Measurements from ENCODE around the gene DPP7.

DNA sequence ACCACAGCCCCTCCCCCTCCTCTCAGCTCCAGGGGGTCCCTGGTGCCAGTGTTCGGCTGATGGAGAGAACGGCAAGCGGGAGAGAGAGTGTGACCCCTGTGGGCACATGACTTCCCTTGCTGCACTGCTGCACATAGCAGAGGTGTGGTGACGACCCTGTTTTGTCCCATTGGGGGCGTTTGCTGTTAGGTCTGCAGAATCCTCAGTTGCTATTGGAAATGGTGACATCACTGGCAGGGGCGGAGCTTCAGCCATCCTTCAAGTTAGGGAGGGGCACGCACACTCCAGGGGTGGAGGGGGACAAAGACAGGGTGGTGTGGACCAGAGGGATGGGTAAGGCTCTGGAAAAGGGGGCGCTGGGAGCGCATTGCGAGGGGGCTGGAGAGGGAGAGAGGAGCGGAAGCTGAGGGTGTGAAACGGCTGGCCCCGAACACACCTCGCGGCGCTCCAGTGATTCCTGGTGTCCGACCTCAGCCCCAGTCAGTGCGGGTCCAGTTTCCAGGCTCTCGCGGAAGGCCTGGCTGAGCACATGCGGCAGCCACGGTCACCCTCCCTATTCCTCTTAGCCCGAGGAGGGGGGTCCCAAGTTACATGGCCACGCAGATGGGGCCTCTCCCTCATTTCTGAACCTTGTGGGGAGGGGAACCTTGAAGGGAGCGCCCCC, 23.7 kb upstream of the DPP7 start:
- TF ChIP-seq, protein P1, sequence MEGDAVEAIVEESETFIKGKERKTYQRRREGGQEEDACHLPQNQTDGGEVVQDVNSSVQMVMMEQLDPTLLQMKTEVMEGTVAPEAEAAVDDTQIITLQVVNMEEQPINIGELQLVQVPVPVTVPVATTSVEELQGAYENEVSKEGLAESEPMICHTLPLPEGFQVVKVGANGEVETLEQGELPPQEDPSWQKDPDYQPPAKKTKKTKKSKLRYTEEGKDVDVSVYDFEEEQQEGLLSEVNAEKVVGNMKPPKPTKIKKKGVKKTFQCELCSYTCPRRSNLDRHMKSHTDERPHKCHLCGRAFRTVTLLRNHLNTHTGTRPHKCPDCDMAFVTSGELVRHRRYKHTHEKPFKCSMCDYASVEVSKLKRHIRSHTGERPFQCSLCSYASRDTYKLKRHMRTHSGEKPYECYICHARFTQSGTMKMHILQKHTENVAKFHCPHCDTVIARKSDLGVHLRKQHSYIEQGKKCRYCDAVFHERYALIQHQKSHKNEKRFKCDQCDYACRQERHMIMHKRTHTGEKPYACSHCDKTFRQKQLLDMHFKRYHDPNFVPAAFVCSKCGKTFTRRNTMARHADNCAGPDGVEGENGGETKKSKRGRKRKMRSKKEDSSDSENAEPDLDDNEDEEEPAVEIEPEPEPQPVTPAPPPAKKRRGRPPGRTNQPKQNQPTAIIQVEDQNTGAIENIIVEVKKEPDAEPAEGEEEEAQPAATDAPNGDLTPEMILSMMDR (IDR thresholded peaks at IDR 0.05), result no peak
- TF ChIP-seq POLR2AphosphoS5 (IDR thresholded peaks at IDR 0.05) (no peak), POLR2A (IDR thresholded peaks at IDR 0.05) (no peak), EP300 (IDR thresholded peaks at IDR 0.05) (no peak)

All from sigmoid colon (tissue), 4 donors.